NCI-H526 treated with DMSO at 0.1 percent for 48 hours (cell line): ENCODE measurements around the gene HNF4A.

Source experiments
- DNase-seq: peaks from one replicate; lab custom pipeline; 2025; lab: John Stamatoyannopoulos, UW

HNF4A gene

DNA sequence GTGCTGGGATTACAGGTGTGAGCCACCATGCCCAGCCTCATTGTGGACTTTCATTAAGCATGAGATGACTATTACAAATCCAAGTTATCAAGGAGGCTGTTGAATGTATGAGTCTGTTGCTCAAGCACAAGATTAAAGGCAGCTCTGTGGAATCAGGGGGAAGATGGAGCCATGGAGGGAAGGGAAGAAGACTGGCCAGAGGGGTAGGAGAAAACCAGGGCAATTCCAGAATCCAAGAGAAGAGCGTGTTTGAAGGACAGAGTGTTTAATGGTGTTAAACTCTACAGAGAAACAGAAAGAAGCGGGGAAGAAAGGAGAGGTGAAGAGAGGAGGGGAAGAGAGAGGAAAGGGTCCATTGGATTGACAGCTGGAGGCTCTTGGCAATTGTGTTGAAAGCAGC lies 70.4 kb downstream of the HNF4A start:
- DNase-seq, result no peak

DNA sequence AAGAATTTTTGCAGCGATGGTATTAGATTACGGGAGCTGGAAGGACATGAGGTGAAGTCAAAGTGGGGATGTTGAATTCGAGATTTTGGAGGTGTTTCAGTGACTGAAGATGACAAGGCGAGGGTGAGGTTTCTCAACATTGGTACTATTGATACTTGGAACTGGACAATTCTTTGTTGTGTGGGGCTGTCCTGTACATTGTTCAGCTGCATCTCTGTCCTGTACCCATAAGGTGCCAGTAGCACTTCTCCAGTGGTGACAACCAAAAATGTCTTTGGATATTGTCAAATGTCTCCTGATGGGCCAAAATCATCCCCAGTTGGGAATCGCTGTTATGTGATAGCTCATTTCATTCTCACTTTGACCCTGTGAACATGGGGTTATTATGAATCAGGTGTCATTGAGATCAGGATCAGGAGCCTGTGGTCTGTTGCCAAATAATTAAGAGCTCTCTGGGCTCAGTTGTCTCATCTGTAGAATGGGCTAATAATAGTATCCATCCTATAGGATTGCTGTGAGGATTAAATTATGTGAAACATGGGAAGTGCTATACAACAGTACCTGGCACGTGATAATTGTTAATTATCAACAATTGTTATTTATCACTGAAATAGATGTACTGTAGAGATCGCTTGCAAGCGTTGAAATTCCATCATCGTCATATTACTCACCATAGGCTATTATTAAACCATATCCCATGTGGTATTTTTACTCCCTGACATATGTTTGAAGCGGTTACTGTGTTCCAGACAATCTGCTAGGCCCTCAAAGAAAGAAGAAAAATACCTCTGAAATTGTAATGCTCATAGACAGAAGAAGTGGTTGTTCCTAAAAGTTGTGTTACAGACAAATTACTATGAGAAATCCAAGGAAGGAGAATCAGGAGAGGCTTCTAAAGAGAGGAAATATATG lies 71.6 kb downstream of the HNF4A start:
- DNase-seq, result no peak

DNA sequence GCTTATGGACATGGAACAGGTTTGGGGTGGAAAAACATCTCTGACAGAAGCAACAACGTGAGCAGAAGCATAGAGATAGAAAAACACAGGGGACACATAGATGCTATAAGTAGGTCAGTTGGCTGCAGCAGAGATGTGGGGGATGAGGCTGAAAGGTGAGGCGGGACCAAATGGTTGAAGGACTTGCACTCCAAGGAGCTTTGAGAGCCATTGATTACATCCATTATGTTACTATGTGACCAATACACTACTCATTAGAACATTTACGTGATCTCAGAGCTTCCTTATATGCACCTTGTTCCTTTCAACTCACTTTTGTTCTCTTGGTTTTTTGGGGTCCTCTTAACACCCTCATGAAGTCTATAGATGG lies 72.3 kb downstream of the HNF4A start:
- DNase-seq, result no peak

DNA sequence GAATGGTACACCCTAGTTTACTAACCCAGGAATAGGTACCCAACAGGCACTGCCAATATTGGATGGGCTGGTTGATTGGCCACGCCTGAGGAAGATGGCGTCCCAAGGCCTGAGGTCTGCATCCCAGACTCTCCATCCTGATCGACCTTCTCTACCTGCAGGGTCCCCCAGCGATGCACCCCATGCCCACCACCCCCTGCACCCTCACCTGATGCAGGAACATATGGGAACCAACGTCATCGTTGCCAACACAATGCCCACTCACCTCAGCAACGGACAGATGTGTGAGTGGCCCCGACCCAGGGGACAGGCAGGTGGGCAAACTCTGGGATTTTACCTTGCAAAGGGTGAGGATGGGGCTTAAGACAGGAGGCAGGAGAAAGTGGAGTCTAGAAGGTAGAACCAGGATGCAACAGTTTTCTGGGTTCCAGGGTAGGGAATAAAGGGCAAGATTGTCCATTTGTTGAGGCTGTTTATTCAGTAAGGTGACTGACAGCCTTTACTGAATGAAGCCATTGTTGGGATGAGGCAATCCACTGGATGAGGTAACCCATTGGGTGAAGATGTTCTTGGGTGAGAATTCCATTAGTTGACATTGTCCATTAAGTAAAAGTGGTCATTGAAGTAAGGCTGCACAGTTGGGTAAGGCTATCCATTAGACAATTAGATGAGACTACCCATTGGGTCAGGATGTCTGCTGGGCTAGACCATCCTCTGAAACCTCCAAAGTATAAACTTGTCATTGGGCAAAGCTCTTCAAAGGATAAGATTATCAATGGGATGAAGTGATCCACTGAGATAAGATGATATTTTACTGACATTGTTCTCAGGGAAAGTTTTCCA lies 72.9 kb downstream of the HNF4A start:
- no peak for DNase-seq

DNA sequence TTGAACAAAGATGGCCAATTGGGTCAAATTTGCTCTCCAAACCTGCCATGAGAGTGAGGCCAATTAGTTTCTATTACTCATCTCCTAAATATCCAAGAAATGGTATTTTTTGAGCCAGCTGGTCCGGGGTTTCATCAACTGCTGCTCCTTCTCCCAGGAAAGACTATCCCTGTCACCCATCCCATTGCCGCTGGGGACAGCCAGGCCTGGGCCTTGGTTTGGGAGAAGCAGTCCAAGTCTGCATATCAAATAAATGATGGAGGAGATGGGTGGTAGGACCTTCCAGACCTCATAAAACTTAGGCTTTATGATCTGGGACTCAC lies 73.5 kb downstream of the HNF4A start:
- DNase-seq, result no peak

DNA sequence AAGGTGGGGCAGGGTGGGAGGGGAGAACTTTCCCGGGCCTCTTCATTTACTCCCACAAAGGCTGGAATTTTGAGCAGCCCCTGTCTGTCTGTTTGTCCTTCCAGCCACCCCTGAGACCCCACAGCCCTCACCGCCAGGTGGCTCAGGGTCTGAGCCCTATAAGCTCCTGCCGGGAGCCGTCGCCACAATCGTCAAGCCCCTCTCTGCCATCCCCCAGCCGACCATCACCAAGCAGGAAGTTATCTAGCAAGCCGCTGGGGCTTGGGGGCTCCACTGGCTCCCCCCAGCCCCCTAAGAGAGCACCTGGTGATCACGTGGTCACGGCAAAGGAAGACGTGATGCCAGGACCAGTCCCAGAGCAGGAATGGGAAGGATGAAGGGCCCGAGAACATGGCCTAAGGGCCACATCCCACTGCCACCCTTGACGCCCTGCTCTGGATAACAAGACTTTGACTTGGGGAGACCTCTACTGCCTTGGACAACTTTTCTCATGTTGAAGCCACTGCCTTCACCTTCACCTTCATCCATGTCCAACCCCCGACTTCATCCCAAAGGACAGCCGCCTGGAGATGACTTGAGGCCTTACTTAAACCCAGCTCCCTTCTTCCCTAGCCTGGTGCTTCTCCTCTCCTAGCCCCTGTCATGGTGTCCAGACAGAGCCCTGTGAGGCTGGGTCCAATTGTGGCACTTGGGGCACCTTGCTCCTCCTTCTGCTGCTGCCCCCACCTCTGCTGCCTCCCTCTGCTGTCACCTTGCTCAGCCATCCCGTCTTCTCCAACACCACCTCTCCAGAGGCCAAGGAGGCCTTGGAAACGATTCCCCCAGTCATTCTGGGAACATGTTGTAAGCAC lies 74.1 kb downstream of the HNF4A start:
- no peak for DNase-seq

DNA sequence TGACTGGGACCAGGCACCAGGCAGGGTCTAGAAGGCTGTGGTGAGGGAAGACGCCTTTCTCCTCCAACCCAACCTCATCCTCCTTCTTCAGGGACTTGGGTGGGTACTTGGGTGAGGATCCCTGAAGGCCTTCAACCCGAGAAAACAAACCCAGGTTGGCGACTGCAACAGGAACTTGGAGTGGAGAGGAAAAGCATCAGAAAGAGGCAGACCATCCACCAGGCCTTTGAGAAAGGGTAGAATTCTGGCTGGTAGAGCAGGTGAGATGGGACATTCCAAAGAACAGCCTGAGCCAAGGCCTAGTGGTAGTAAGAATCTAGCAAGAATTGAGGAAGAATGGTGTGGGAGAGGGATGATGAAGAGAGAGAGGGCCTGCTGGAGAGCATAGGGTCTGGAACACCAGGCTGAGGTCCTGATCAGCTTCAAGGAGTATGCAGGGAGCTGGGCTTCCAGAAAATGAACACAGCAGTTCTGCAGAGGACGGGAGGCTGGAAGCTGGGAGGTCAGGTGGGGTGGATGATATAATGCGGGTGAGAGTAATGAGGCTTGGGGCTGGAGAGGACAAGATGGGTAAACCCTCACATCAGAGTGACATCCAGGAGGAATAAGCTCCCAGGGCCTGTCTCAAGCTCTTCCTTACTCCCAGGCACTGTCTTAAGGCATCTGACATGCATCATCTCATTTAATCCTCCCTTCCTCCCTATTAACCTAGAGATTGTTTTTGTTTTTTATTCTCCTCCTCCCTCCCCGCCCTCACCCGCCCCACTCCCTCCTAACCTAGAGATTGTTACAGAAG lies 75.0 kb downstream of the HNF4A start:
- no peak for DNase-seq

DNA sequence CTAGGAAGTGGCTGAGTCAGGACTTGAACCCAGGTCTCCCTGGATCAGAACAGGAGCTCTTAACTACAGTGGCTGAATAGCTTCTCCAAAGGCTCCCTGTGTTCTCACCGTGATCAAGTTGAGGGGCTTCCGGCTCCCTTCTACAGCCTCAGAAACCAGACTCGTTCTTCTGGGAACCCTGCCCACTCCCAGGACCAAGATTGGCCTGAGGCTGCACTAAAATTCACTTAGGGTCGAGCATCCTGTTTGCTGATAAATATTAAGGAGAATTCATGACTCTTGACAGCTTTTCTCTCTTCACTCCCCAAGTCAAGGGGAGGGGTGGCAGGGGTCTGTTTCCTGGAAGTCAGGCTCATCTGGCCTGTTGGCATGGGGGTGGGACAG lies 75.6 kb downstream of the HNF4A start:
- DNase-seq, result no peak

DNA sequence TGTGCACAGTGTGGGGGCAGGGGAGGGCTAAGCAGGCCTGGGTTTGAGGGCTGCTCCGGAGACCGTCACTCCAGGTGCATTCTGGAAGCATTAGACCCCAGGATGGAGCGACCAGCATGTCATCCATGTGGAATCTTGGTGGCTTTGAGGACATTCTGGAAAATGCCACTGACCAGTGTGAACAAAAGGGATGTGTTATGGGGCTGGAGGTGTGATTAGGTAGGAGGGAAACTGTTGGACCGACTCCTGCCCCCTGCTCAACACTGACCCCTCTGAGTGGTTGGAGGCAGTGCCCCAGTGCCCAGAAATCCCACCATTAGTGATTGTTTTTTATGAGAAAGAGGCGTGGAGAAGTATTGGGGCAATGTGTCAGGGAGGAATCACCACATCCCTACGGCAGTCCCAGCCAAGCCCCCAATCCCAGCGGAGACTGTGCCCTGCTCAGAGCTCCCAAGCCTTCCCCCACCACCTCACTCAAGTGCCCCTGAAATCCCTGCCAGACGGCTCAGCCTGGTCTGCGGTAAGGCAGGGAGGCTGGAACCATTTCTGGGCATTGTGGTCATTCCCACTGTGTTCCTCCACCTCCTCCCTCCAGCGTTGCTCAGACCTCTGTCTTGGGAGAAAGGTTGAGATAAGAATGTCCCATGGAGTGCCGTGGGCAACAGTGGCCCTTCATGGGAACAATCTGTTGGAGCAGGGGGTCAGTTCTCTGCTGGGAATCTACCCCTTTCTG lies 76.2 kb downstream of the HNF4A start:
- DNase-seq, result no peak

DNA sequence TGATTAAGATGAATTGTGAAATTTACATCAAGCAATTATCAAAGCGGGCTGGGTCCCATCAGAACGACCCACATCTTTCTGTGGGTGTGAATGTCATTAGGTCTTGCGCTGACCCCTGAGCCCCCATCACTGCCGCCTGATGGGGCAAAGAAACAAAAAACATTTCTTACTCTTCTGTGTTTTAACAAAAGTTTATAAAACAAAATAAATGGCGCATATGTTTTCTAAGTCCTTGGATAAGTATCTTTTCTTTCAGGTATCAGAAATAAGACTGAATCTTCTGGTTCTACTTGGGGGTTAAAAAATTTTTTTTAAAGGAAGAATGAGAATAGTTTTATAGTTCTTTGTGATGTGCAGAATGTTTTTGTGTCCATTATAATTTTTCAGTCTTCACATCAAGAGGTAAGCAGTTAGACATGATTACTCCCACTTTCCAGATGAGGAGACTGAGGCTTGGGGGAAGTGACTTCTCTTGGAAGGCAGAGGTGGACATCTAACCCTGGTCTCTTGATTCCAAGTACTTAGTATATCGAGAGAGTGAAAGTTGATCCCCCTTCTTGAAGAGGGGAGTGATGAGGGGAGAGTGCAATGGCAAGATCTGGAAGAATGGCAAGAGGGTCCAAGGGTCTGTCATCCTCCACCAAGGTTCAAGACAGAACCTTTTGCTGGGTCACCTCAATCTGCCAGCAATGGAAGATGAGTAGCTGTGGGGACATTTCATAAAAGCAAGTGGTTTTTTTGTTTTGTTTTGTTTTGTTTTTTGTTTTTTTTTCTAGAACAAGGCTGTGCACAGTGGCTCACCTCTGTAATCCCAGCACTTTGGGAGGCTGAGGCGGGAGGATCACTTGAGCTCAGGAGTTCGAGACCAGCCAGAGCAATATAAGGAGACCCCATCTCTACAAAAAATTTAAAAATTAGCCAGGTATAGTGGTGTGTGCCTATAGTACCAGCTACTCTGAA lies 77.4 kb downstream of the HNF4A start:
- DNase-seq, result no peak

DNA sequence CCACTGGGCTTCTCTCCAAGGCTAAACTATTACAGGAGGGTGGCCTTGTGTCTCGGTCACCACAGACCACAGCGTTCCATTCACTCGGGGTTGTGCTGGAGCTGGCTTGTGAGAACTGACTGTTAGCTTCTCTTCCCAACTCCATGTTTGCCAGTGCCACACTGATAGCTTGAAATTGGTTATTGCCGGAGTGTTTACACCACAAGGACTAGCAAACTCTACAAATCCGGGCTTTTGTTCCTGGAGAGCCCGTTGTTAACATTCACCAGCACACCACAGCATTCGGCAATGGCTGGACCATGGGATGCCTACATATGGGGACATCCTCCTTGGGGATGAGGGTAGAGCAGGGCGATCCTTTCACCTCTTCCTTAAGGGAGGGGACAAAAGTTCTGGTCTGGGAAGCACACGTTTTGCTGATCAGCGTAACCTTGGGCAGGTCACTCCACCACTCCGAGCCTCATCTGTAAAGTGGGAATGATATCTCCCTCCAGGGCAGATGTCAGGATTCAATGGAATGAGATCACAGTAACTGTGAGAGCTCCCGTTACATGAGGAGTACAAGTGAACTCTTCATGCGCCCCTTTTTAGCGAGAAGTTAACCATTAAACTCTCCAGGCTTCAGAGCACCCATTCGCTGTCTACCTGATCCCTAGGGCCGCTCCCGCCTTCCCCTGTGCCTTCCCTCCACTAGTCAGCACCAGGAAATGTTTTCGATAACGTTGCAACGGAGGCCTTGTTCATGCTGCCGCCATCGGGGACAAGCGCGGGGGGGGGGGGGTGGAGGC lies 78.4 kb downstream of the HNF4A start:
- DNase-seq, result no peak

DNA sequence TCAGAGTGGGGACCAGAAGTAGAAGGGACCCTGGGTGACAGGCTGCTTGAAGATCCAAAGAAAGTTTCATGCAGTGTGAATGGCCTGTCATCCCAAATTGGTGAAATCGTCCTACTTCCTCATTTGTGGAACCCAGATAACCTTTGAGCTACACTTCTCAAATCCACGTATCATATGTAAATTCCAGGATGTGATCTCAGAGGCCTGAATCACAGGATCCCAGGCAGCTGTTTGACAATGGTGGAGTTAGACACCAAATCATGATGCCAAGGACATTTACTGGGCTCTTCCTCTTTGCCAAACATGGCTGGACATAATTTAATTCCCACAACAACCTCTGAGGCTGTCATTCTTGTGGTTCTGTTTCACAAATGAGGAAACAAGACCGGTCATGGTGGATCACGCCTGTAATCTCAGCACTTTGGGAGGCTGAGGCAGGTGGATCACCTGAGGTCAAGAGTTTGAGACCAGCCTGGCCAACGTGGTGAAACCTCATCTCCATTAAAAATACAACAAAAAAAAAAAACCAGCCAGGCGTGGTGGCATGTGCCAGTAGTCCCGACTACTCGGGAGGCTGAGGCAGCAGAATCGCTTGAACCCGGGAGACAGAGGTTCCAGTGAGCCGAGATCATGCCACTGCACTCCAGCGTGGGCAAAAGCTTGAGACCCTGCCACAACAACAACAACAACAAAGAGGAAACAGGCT lies 80.3 kb downstream of the HNF4A start:
- DNase-seq, result no peak

DNA sequence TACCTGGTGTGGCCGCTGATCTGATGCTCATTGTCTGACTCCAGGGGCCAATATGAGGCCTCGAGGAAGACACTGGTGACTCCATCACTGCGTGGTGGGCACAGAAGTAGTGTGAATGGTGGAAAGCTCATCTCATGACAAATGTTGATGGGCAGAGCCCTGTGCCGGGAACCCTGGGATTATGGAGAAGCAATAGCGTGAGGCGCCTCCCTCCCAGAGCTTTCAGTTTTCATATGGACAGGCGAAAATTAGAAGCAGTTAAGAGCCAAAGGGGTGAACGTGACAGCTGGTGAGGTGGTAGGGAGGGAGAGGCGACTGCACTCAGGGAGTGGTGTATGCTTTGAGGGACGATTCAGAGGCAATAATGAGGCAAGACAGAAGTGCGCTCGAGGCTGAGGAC lies 80.9 kb downstream of the HNF4A start:
- DNase-seq, result no peak

DNA sequence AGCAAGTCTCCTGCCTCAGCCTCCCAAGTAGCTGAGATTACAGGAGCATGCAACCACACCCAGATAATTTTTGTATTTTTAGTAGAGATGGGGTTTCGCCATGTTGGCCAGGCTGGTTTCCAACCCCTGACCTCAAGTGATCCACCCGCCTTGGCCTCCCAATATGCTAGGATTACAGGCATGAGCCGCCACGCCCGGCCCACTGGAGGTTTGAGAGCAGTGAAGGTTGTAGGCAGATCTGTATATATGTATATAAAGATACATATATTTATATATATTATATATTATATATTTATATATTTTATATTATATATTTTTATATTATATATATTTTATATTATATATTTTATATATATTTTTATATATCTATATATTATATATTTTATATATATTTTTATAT lies 82.0 kb downstream of the HNF4A start:
- no peak for DNase-seq

DNA sequence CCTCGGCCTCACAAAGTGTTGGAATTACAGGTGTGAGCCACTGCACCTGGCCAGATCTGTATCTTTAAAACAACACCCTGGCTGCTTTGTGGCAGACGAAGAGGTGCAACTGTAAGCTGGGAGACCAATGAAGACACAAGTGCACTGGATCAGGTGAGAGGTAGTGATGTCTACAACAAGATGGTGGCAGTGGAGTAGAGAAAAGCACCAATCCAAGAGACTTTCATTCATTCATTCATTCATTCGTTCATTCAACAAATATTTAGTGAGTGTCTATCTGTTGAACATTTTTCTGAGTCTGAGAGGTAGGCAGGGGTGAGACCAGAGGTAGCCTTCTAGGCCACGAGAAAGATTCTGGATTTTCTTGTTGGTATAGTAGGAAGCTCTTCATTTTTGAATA lies 83.3 kb downstream of the HNF4A start:
- DNase-seq, result no peak

DNA sequence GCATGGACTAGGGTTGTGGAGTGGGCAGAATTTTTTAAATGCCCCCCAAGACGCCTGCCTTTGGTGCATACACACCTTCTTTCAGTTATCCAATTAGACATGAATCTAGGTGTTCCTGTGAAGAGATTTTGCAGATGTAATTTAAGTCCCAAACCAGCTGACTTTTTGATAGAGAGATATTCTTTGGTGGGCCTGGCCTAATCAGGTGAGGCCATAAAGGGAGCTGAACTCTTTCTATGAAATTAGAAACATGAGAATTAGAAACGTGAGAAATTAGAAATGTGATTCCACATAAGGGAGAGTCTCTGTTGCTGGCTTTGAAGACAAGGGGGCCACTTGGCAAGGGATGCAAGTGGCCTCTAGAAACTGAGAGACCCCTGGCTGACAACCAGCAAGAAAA lies 83.8 kb downstream of the HNF4A start:
- no peak for DNase-seq

DNA sequence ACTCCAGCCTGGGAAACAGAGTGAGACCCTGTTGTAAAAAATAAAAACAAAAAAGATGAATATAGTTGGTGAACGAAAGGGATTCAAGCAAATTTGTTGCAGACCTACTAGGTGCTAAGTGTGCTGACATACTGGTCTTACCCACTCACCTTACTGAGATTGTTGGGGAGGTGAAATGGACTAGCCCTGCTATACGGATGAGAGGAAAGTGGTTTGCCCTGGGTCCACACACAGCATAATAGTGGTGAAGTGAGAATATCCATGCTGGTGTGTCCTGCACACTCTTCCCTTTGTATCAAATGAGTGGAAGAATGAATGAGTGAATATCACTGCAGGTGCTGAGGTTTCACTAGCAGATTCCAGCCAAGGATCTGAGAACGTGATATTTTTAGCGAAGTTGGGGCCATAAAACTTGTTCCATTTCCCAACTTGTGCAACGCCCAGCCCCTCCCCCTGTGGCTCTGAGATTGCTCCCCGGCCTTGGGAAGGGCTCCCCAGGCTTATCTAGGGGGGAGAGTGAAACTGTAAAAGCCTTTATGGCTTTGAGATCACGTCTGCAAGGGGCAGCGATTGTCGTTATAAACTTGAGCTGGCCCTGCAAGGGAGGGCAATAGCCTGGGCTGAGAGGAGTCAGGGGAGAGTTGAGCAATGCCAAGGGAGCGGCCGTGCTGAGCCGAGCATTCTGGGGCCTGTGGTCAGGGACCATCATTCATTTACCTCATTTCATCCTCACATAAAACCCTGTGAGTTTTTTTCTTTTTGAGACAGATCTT lies 87.0 kb downstream of the HNF4A start:
- DNase-seq, result no peak
